GM12874 (cell line): Measurements from ENCODE around the gene PALLD.

Experiments used
- CTCF ChIP-seq: IDR thresholded peaks from 2 replicates; pipeline ENCODE4 v1.5.1; 2011; ENCODE audit warnings: low read depth, mild to moderate bottlenecking, control low read depth, low read length, moderate library complexity; ENCODE audit not compliant: insufficient read depth

PALLD gene

GRCh38 chr4:168815379-168816345 is 318.8 kb downstream of the PALLD start:
- TF ChIP-seq CTCF = no peak

- TF ChIP-seq CTCF = no peak
Measured at GRCh38 chr4:168817370-168817769, 320.5 kb downstream of the PALLD start.

- TF ChIP-seq CTCF = no peak
Measured at GRCh38 chr4:168822481-168822880, 325.6 kb downstream of the PALLD start.

- no peak for TF ChIP-seq CTCF
Measured at GRCh38 chr4:168825975-168826374, 329.1 kb downstream of the PALLD start.

- TF ChIP-seq CTCF = no peak
Measured at GRCh38 chr4:168826620-168827019, 329.8 kb downstream of the PALLD start.

GRCh38 chr4:168830777-168831512 is 334.1 kb downstream of the PALLD start:
- no peak for TF ChIP-seq CTCF

GRCh38 chr4:168831585-168831918 is 334.7 kb downstream of the PALLD start:
- no peak for TF ChIP-seq CTCF
